Measurements from ENCODE around the gene TIGD3.

The TIGD3 gene

DNA sequence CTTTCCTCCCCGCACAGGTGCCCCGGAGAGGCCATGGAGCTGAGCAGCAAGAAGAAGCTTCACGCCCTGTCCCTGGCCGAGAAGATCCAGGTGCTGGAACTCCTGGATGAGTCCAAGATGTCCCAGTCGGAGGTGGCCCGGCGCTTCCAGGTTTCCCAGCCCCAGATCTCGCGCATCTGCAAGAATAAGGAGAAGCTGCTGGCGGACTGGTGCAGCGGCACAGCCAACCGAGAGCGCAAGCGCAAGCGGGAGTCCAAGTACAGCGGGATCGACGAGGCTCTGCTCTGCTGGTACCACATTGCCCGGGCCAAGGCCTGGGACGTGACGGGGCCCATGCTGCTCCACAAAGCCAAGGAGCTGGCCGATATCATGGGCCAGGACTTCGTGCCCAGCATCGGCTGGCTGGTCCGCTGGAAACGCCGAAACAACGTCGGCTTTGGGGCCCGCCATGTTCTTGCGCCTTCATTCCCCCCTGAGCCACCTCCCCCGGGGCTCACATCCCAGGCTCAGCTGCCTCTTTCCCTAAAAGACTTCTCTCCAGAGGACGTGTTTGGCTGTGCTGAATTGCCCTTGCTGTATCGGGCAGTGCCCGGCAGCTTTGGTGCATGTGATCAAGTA, 1.3 kb downstream of the TIGD3 start:
- DNase-seq (ENCODE audit: low read depth), result no peak
- no peak overlapping the region; the same call in 1 of the 2 replicates for H3K4me3 ChIP-seq (ENCODE audit: low read depth, low read length)

DNA sequence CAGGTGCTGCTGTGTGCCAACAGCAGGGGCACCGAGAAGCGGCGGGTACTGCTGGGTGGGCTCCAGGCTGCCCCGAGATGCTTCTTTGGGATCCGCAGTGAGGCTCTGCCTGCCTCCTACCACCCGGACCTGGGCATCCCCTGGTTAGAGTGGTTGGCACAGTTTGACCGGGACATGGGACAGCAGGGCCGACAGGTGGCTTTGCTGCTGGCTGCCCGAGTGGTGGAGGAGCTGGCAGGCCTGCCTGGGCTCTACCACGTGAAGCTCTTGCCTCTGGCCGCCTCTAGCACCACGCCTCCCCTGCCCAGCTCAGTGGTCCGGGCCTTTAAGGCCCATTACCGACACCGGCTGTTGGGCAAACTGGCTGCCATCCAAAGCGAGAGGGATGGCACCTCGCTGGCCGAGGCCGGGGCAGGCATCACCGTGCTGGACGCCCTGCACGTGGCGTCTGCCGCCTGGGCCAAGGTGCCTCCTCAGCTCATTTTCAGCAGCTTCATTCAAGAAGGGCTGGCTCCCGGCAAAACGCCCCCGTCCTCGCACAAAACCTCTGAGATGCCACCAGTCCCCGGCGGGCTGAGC, 1.9 kb downstream of the TIGD3 start:
- H3K4me3 ChIP-seq (ENCODE audit: low read depth, low read length), result no peak overlapping the region
- DNase-seq (ENCODE audit: low read depth), result no peak
- TF ChIP-seq, protein P1, sequence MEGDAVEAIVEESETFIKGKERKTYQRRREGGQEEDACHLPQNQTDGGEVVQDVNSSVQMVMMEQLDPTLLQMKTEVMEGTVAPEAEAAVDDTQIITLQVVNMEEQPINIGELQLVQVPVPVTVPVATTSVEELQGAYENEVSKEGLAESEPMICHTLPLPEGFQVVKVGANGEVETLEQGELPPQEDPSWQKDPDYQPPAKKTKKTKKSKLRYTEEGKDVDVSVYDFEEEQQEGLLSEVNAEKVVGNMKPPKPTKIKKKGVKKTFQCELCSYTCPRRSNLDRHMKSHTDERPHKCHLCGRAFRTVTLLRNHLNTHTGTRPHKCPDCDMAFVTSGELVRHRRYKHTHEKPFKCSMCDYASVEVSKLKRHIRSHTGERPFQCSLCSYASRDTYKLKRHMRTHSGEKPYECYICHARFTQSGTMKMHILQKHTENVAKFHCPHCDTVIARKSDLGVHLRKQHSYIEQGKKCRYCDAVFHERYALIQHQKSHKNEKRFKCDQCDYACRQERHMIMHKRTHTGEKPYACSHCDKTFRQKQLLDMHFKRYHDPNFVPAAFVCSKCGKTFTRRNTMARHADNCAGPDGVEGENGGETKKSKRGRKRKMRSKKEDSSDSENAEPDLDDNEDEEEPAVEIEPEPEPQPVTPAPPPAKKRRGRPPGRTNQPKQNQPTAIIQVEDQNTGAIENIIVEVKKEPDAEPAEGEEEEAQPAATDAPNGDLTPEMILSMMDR (IDR thresholded peaks at IDR 0.05; ENCODE audit: control insufficient read depth, extremely low read depth, insufficient read depth), result no peak

More for the DNA sequence above, 1.3 kb downstream of the TIGD3 start:
- TF ChIP-seq, protein P1 (IDR thresholded peaks at IDR 0.05; ENCODE audit: control insufficient read depth, extremely low read depth, insufficient read depth), result no peak

DNA sequence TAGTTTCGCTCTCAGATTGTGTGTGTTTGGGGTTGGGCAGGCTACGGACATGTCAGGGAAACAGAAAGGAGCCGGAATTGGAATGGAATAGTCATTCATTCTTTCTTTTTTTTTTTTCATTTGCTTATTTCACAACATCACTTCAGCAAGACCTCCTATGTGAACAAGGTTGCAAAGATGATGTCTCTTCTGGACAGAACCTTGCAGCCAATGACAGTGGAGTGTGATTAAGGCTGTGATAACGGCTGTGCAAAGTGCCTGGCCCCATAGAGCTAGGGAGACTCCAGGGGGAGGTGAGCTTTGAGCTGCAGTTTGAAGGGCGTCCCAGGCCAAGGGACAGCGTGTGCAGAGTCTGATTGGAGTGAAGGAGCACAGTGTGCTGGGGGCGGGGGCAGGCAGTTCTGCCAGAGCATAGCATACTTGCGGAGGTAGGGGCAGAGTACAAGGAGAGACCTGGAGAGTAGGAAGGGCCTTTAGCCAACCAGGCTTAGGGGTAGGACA, 3.4 kb downstream of the TIGD3 start:
- DNase-seq (ENCODE audit: low read depth), result no peak
- TF ChIP-seq, protein P1 (IDR thresholded peaks at IDR 0.05; ENCODE audit: control insufficient read depth, extremely low read depth, insufficient read depth), result no peak
- H3K4me3 ChIP-seq (ENCODE audit: low read depth, low read length), result no peak overlapping the region

DNA sequence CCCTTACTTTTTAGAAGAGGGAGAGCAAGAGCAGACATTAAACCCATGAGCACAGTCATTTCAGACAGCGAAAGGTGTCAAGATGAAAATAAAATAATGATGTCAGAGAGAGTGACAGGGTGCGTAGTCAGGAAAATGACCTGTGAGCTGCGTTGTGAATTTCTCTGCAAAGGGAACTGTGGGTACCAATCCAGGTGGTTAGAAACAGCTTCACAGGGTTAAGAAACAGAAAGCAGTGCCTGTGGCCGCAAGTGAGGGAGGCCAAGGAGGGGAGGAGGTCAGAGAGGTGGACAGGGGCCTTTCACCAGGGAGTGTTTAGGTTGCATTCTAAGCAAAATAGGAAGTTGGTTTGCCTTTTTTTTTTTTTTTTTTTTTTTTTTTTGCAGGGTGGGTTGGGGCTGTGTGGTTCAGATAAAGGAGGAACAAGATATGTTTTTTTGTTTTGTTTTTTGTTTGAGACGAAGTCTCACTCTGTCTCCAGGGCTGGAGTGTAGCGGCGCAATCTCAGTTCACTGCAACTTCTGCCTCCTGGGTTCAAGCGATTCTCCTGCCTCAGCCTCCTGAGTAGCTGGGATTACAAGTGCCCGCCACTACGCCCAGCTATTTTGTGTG, 7.9 kb downstream of the TIGD3 start:
- DNase-seq (ENCODE audit: low read depth), result no peak
- TF ChIP-seq, protein P1 (IDR thresholded peaks at IDR 0.05; ENCODE audit: control insufficient read depth, extremely low read depth, insufficient read depth), result no peak
- H3K4me3 ChIP-seq (ENCODE audit: low read depth, low read length), result no peak overlapping the region

DNA sequence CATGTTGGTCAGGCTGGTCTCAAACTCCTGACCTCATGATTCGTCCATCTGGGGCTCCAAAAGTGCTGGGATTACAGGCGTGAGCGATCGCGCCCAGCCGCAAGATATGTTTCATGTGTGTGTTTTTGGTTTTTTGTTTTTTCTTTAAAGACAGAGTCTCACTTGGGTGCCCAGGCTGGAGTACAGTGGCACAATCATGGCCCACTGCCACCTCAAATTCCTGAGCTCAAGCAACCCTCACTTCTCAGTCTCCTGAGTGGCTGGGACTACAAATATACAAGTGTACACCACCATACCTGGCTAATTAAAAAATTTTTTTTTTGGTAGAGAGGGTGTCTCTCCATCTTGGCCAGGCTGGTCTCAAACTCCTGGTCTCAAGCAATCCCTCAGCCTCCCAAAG, 8.4 kb downstream of the TIGD3 start:
- no peak for DNase-seq (ENCODE audit: low read depth)
- TF ChIP-seq, protein P1 (IDR thresholded peaks at IDR 0.05; ENCODE audit: control insufficient read depth, extremely low read depth, insufficient read depth), result no peak
- H3K4me3 ChIP-seq (ENCODE audit: low read depth, low read length), result no peak overlapping the region

DNA sequence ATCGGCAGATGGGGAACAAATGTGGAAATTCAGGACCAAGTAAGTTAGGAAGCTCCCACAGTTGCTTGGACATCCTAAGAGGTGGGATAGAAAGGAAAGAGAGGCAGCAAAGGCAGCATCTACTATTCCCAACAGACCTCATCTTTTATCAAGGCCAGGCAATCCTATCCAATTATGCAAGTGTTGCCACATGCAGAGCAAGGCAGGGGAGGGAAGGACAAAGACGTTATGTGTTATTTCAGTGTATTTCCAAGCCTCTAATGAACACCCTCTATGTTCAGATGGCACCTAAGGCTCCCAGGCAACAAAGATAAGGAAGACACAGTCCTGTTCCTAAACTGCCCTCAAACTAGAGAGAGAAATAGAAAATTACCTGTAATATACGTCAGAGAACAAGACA, 9.2 kb downstream of the TIGD3 start:
- TF ChIP-seq, protein P1 (IDR thresholded peaks at IDR 0.05; ENCODE audit: control insufficient read depth, extremely low read depth, insufficient read depth), result no peak
- DNase-seq (ENCODE audit: low read depth), result no peak
- H3K4me3 ChIP-seq (ENCODE audit: low read depth, low read length), result no peak overlapping the region

Data from LNCaP clone FGC (cell line).